CD14-positive monocyte (primary cell): Measurements from ENCODE around the gene TFAM. TPM values are rescaled to one million over a fixed set of nuclear protein-coding genes. Genes with fewer than 3 reads are reported as not detected.

ENCODE experiments used
- DNase-seq, 3 donors: peaks; one replicate each; pipeline ENCODE4 v3.0.0-alpha.2; 2011 to 2022
- H2AFZ ChIP-seq: 2 replicates; pipeline ENCODE4 v1.6.0; 2012; ENCODE audit warnings: mild to moderate bottlenecking, low read depth, low read length, inconsistent platforms; ENCODE audit not compliant: insufficient read depth, poor library complexity, severe bottlenecking
- H3K27ac ChIP-seq, 2 donors: 1 replicate in 1 of 2; 2 replicates in 1 of 2; pipeline ENCODE4 v1.5.1; 2012 to 2013; ENCODE audit warnings: low read length in 2 of 2, control low read depth in 1 of 2, inconsistent platforms in 1 of 2, low read depth in 1 of 2, mild to moderate bottlenecking in 1 of 2
- H3K27me3 ChIP-seq, 2 donors: one replicate each; pipeline versions ENCODE4 v1.6.0 to v1.6.1; 2011 to 2013; ENCODE audit warnings: low read length in 2 of 2; ENCODE audit not compliant: control insufficient read depth in 2 of 2, insufficient read depth in 2 of 2
- H3K36me3 ChIP-seq, 2 donors: replicated peaks in 1 of 2; 1 replicate in 1 of 2; 2 replicates in 1 of 2; pipeline versions ENCODE4 v1.5.1 to v1.6.1; 2012 to 2013; ENCODE audit warnings: low read length in 2 of 2, control low read depth in 1 of 2, inconsistent platforms in 1 of 2, mild to moderate bottlenecking in 1 of 2; ENCODE audit not compliant: insufficient read depth in 2 of 2, control insufficient read depth in 1 of 2
- H3K4me1 ChIP-seq, 2 donors: 1 replicate in 1 of 2; 2 replicates in 1 of 2; pipeline versions ENCODE4 v1.5.1 to v1.6.1; 2012 to 2013; ENCODE audit warnings: low read length in 2 of 2, control low read depth in 1 of 2, inconsistent platforms in 1 of 2, mild to moderate bottlenecking in 1 of 2, moderate library complexity in 1 of 2; ENCODE audit not compliant: insufficient read depth in 2 of 2, control insufficient read depth in 1 of 2
- H3K4me2 ChIP-seq: replicated peaks from 2 replicates; pipeline ENCODE3; 2012; ENCODE audit warnings: low read length, moderate library complexity, mild to moderate bottlenecking; ENCODE audit not compliant: poor library complexity, severe bottlenecking; ENCODE audit errors: extremely low read depth
- H3K4me3 ChIP-seq, 3 experiments: fragments of 200-600 bp in 1 of 3; sonication (generic) in 1 of 3; replicated peaks in 1 of 3; 1 replicate in 2 of 3; 2 replicates in 1 of 3; pipeline ENCODE4 v1.5.1; 2011 to 2013; ENCODE audit warnings: low read length in 3 of 3, mild to moderate bottlenecking in 3 of 3, control low read depth in 2 of 3, low read depth in 2 of 3, inconsistent platforms in 1 of 3, moderate library complexity in 1 of 3
- H3K79me2 ChIP-seq: 2 replicates; pipeline ENCODE4 v1.6.0; 2012; ENCODE audit warnings: mild to moderate bottlenecking, control low read depth, inconsistent platforms, low read length, moderate library complexity; ENCODE audit not compliant: insufficient read depth
- H3K9ac ChIP-seq: 2 replicates; pipeline ENCODE4 v1.6.0; 2017; ENCODE audit warnings: low read length, mild to moderate bottlenecking; ENCODE audit not compliant: insufficient read depth, poor library complexity, severe bottlenecking
- H3K9me3 ChIP-seq, 2 donors: replicated peaks in 1 of 2; 1 replicate in 1 of 2; 2 replicates in 1 of 2; pipeline versions ENCODE4 v1.5.1 to v1.6.1; 2012 to 2013; ENCODE audit warnings: low read length in 2 of 2, control low read depth in 1 of 2; ENCODE audit not compliant: control insufficient read depth in 1 of 2, insufficient read depth in 1 of 2
- H4K20me1 ChIP-seq: 2 replicates; pipeline ENCODE4 v1.6.0; 2012; ENCODE audit warnings: mild to moderate bottlenecking, low read length, control low read depth, moderate library complexity; ENCODE audit not compliant: insufficient read depth
- H3K27ac Mint-ChIP-seq, 7 donors: one replicate each; pipeline ENCODE4 v1.8.0; 2020; ENCODE audit warnings: mild to moderate bottlenecking in 7 of 7, mixed read lengths in 7 of 7, moderate library complexity in 6 of 7, inconsistent platforms in 2 of 7
- H3K27me3 Mint-ChIP-seq, 3 donors: one replicate each; pipeline ENCODE4 v1.8.0; 2021 to 2022; ENCODE audit warnings: low read depth in 3 of 3, mild to moderate bottlenecking in 3 of 3, mixed read lengths in 3 of 3, moderate library complexity in 3 of 3, inconsistent platforms in 1 of 3
- H3K36me3 Mint-ChIP-seq, 2 donors: one replicate each; pipeline ENCODE4 v1.8.0; 2020; ENCODE audit warnings: mixed read lengths in 2 of 2, inconsistent platforms in 1 of 2, mild to moderate bottlenecking in 1 of 2
- H3K4me1 Mint-ChIP-seq: one replicate; pipeline ENCODE4 v1.8.0; 2020; ENCODE audit warnings: mild to moderate bottlenecking, mixed read lengths
- H3K4me3 Mint-ChIP-seq, 2 donors: one replicate each; pipeline ENCODE4 v1.8.0; 2020; ENCODE audit warnings: mild to moderate bottlenecking in 2 of 2, mixed read lengths in 2 of 2, moderate library complexity in 1 of 2
- H3K9me3 Mint-ChIP-seq, 7 donors: one replicate each; pipeline ENCODE4 v1.8.0; 2020 to 2022; ENCODE audit warnings: mixed read lengths in 7 of 7, mild to moderate bottlenecking in 6 of 7, moderate library complexity in 6 of 7, inconsistent platforms in 2 of 7
- WGBS: methylation state at CpG from one replicate; pipeline ENCODE4 v1.1.5; 2013; ENCODE audit warnings: missing lambda C conversion rate; ENCODE audit not compliant: insufficient coverage; 5-methylcytosine and 5-hydroxymethylcytosine counted together
- intact Hi-C, 2 donors: fragments of 100-400 bp; cut with micrococcal nuclease; formaldehyde crosslinking; loops; one replicate each; pipeline versions ENCODE4 v1.15.0 to v1.15.1; 2023
- polyA plus RNA-seq, 3 donors: library from polyadenylated mRNA; depleted of rRNA in 1 of 3; unstranded in 2 of 3; stranded (reverse) in 1 of 3; fragments of 300-500 nt in 2 of 3; fragments of >200 nt in 1 of 3; fragmentation: Illumina TruSeq in 2 of 3; gene quantifications; 1 replicate in 2 of 3; 2 replicates in 1 of 3; pipeline ENCODE4 v1.2.3, GENCODE V29; 2012 to 2021
- TF ChIP-seq, protein P1 (sequence below): fragments of 200-600 bp; IDR thresholded peaks from one replicate; pipeline ENCODE4 v1.8.0; 2022; ENCODE audit warnings: antibody characterized with exemption, mild to moderate bottlenecking

The TFAM gene
- polyA plus RNA-seq, 3 donors: 5.9 to 34.4 (median 33.8) TPM

DNA sequence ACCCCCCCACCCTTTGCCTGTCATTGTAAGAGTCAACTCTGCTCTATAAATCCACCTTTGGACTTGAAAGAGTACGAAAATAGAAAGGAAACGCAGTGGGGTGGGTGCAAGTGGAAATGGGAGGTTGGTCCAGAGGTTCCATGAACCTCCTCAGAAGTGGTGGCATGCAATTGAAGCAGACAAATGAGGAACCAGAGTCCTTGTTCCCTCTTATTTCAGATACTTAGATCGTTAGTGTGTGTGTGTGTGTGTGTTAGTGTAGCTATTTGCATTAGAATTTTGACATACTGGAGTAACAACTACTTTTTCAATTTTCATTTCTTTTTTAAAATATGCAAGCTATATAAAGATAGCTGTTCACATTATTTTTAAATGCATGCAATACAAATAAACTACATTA lies 18.1 kb upstream of the TFAM start:
- H3K27me3 Mint-ChIP-seq: peaks cover 0 to 1% (median 0%) of the 10 kb centered on the region in 3 donors
- Histone ChIP-seq H3K4me3 (no peak overlapping the region), H3K27ac (peak overlapping the region in 1 of 2 donors; percentile 42), H3K27me3 (no peaks in the 10 kb centered on the region), H4K20me1 (peaks cover 20% of the 10 kb centered on the region), H3K4me1 (peaks cover 6 to 10% of the 10 kb centered on the region in 2 donors), H3K9me3 (no peaks in the 10 kb centered on the region), H3K79me2 (no peaks in the 10 kb centered on the region), H3K9ac (no peak overlapping the region), H2AFZ (no peak overlapping the region), H3K4me2 (no peak overlapping the region), H3K36me3 (peaks cover 35 to 49% of the 10 kb centered on the region in 2 donors)
- peak overlapping the region in 4 of 7 donors; percentile 13 to 77 (median 53) for H3K27ac Mint-ChIP-seq
- H3K4me1 Mint-ChIP-seq: peaks cover 6% of the 10 kb centered on the region
- peak; percentile 39 to 43 (median 40) for DNase-seq
- no peaks in the 10 kb centered on the region for H3K9me3 Mint-ChIP-seq
- TF ChIP-seq, protein P1, sequence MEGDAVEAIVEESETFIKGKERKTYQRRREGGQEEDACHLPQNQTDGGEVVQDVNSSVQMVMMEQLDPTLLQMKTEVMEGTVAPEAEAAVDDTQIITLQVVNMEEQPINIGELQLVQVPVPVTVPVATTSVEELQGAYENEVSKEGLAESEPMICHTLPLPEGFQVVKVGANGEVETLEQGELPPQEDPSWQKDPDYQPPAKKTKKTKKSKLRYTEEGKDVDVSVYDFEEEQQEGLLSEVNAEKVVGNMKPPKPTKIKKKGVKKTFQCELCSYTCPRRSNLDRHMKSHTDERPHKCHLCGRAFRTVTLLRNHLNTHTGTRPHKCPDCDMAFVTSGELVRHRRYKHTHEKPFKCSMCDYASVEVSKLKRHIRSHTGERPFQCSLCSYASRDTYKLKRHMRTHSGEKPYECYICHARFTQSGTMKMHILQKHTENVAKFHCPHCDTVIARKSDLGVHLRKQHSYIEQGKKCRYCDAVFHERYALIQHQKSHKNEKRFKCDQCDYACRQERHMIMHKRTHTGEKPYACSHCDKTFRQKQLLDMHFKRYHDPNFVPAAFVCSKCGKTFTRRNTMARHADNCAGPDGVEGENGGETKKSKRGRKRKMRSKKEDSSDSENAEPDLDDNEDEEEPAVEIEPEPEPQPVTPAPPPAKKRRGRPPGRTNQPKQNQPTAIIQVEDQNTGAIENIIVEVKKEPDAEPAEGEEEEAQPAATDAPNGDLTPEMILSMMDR: no peak
- H3K4me3 Mint-ChIP-seq: no peak overlapping the region
- peaks cover 39 to 40% of the 10 kb centered on the region in 2 donors for H3K36me3 Mint-ChIP-seq
- intact Hi-C loops: no loop called here
- WGBS: no CpG with 5 or more reads among the region's 3 CpGs

DNA sequence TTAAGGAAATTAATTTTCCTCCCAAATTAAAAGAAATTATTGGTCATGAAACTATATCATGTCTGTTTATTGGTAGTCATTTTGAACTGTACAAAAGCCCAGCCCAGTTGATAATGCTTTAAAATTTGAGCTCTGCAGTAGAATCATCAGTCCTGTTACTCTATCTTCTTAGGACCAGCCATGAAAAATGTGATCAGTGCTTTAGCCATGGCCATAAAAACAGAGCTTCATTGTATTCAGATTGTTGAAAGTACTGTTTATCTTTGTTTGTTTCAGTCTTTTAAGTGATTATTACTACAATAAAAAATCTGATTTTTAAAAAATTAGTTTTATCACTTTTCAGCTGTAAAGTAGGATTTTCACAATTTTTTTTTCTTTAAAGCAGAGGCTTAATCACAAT lies 13.7 kb upstream of the TFAM start:
- TF ChIP-seq, protein P1: no peak
- no peaks in the 10 kb centered on the region for H3K9me3 ChIP-seq
- Mint-ChIP-seq H3K4me1 (peaks cover 6% of the 10 kb centered on the region), H3K27me3 (peaks cover 0 to 1% (median 0%) of the 10 kb centered on the region in 3 donors), H3K9me3 (no peaks in the 10 kb centered on the region), H3K36me3 (peaks cover 25 to 30% of the 10 kb centered on the region in 2 donors), H3K4me3 (no peak overlapping the region), H3K27ac (no peak overlapping the region)
- H3K27me3 ChIP-seq: no peaks in the 10 kb centered on the region
- H4K20me1 ChIP-seq: peaks cover 16% of the 10 kb centered on the region
- H3K4me1 ChIP-seq: peaks cover 6 to 10% of the 10 kb centered on the region in 2 donors
- no peak overlapping the region for H3K4me2 ChIP-seq
- no peak overlapping the region for H3K27ac ChIP-seq
- DNase-seq: no peak
- H3K4me3 ChIP-seq: no peak overlapping the region
- intact Hi-C loops: no loop called here
- no peaks in the 10 kb centered on the region for H3K79me2 ChIP-seq
- H3K36me3 ChIP-seq: peaks cover 8 to 23% of the 10 kb centered on the region in 2 donors
- no peak overlapping the region for H2AFZ ChIP-seq
- H3K9ac ChIP-seq: no peak overlapping the region
